ENCODE results near the gene MEX3B.

Gene MEX3B

GRCh38 chr15:82045892-82046665 lies at the start of gene MEX3B:
Gene MEX3B (minus strand): TSS chr15:82046018. CDS start chr15:82045705, 313 bp downstream.
- TF ChIP-seq CTCF (IDR thresholded peaks at IDR 0.05; ENCODE audit: low read depth, low read length), result no peak
- DNase-seq (ENCODE audit: extremely low read depth, low read depth), result peak; percentile 95

GRCh38 chr15:82093774-82094211 lies 48.0 kb upstream of the MEX3B start:
- no peak for TF ChIP-seq CTCF (IDR thresholded peaks at IDR 0.05; ENCODE audit: low read depth, low read length)
- no peak for DNase-seq (ENCODE audit: extremely low read depth, low read depth)

- no peak for DNase-seq (ENCODE audit: extremely low read depth, low read depth)
- no peak for TF ChIP-seq CTCF (IDR thresholded peaks at IDR 0.05; ENCODE audit: low read depth, low read length)
Observed at GRCh38 chr15:82093325-82093724, 47.5 kb upstream of the MEX3B start.

- TF ChIP-seq CTCF (IDR thresholded peaks at IDR 0.05; ENCODE audit: low read depth, low read length), result no peak
- no peak for DNase-seq (ENCODE audit: extremely low read depth, low read depth)
Observed at GRCh38 chr15:82091636-82092140, 45.9 kb upstream of the MEX3B start.

GRCh38 chr15:82086243-82086995 lies 40.6 kb upstream of the MEX3B start:
- DNase-seq (ENCODE audit: extremely low read depth, low read depth), result no peak
- no peak for TF ChIP-seq CTCF (IDR thresholded peaks at IDR 0.05; ENCODE audit: low read depth, low read length)

GRCh38 chr15:82081914-82082762 lies 36.3 kb upstream of the MEX3B start:
- DNase-seq (ENCODE audit: extremely low read depth, low read depth), result peak; percentile 51
- peak; percentile 13 for TF ChIP-seq CTCF (IDR thresholded peaks at IDR 0.05; ENCODE audit: low read depth, low read length)
